OCI-M1 (cell line): Measurements from ENCODE around the gene CYP2A6.
"Not testable (repeated sequence)": the region's sequence is repeated elsewhere in the genome, so short reads cannot be mapped to it uniquely, and the experiment has no call there.

Experiments used
- DNase-seq: peaks from one replicate; lab custom pipeline; 2025; lab: John Stamatoyannopoulos, UW

Gene CYP2A6

GRCh38 chr19:40850277-40850676, at the start of gene CYP2A6:
TSS of gene CYP2A6 (minus strand) at chr19:40850447. CDS start at chr19:40850426, 21 bp downstream.
- not testable (repeated sequence) for DNase-seq

- DNase-seq, result peak; percentile 73
Measured at GRCh38 chr19:40899964-40900363, 49.7 kb upstream of the CYP2A6 start.

- DNase-seq, result peak; percentile 91
Measured at GRCh38 chr19:40896843-40897789, 46.9 kb upstream of the CYP2A6 start.

- no peak for DNase-seq
Measured at GRCh38 chr19:40896418-40896796, 46.2 kb upstream of the CYP2A6 start.

- DNase-seq, result no peak
Measured at GRCh38 chr19:40893112-40893511, 42.9 kb upstream of the CYP2A6 start.

GRCh38 chr19:40889366-40889765, 39.1 kb upstream of the CYP2A6 start:
- DNase-seq, result no peak

GRCh38 chr19:40888191-40888590, 37.9 kb upstream of the CYP2A6 start:
- DNase-seq, result no peak

GRCh38 chr19:40884187-40884931, 34.1 kb upstream of the CYP2A6 start:
- DNase-seq, result not testable (repeated sequence)

- not testable (repeated sequence) for DNase-seq
Measured at GRCh38 chr19:40882062-40882461, 31.8 kb upstream of the CYP2A6 start, which contains the start of gene CYP2A7. TSS of gene CYP2A7 (minus strand) at chr19:40882231. CDS start at chr19:40882210, 21 bp downstream.

- not testable (repeated sequence) for DNase-seq
Measured at GRCh38 chr19:40879349-40879748, 29.1 kb upstream of the CYP2A6 start.

GRCh38 chr19:40875526-40875951, 25.3 kb upstream of the CYP2A6 start:
- DNase-seq, result peak; percentile 92

- not testable (repeated sequence) for DNase-seq
Measured at GRCh38 chr19:40874874-40875273, 24.6 kb upstream of the CYP2A6 start.

GRCh38 chr19:40873873-40874272, 23.6 kb upstream of the CYP2A6 start:
- DNase-seq, result not testable (repeated sequence)

GRCh38 chr19:40872209-40872608, 22.0 kb upstream of the CYP2A6 start:
- DNase-seq, result peak; percentile 76

GRCh38 chr19:40867701-40868100, 17.5 kb upstream of the CYP2A6 start:
- no peak for DNase-seq

GRCh38 chr19:40864739-40865496, 14.7 kb upstream of the CYP2A6 start:
- peak; percentile 94 for DNase-seq

- DNase-seq, result peak; percentile 77
Measured at GRCh38 chr19:40862785-40863184, 12.5 kb upstream of the CYP2A6 start.

- peak; percentile 70 for DNase-seq
Measured at GRCh38 chr19:40862333-40862732, 12.1 kb upstream of the CYP2A6 start.

- DNase-seq, result no peak
Measured at GRCh38 chr19:40858109-40858508, 7.9 kb upstream of the CYP2A6 start.

GRCh38 chr19:40852467-40853152, 2.4 kb upstream of the CYP2A6 start:
- not testable (repeated sequence) for DNase-seq

- not testable (repeated sequence) for DNase-seq
Measured at GRCh38 chr19:40846722-40847121, 3.5 kb downstream of the CYP2A6 start.
